ENCODE data around the gene SKAP1.

Gene SKAP1

DNA sequence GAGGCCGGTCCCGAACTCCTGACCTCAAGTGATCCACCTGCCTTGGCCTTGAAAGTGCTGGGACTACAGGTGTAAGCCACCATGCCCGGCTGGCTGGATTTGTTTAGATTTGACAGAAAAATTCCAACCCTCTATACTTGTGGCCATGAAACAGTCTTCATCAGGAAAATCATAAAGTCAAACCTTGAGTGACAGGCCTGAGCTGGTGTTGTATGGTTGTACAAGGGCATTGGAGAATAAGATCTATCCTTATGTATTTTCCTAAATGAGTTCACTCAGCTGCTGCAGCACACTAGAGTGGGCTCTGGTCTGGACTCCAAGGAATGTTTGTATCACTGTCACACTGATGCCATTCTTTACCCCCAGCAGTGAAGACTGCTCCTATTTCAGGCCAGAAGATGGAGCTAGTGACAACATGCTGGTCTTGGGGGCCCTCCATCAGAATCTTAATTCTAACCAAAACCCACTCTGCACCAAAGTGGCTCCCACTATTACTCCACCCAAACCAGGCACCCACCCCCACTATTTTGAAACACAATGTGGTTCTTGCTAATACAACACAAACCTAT is 295.0 kb downstream of the SKAP1 start:
- DNase-seq, result peak; percentile 19 to 47

DNA sequence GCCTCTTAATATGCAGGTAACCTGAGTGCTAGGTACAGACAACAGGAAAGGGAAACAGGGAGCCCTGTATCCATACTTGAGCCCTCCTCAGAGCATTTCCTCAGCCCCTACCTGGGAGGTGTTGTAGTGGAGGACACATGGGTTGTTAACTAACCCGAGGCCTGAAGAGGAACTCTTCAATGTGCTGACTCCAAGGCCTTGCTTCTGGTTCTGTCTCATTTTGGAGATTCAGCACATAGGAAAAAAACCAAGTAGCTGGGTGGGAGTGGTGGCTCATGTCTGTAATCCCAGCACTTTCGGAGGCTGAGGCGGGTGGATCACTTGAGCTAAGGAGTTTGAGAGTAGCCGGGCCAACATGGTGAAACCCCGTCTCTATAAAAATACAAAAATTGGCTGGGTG is 297.6 kb downstream of the SKAP1 start:
- no peak for DNase-seq

- peak; percentile 59 to 86 for DNase-seq
Observed at GRCh38 chr17:48131216-48131824, 298.7 kb downstream of the SKAP1 start.

DNA sequence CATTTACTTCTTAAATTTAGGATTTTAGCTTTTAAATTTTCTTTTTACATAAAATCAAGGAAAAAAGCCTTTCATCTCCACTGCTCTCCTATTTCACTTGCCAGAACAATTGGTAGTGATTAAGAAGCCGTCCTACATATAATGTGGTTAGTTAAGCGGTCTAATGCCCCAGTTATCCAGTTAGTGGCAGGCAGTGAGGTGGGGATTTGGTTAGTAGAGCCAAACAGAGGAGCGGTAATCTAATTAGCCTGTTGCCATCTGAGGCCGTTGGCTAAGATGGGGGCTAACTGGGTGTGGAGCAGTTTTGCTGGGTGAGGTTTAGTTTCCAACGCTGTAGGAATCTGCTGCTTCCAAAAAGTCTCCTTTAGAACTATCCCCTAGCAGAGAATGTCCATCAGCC is 300.0 kb downstream of the SKAP1 start:
- DNase-seq, result no peak

DNA sequence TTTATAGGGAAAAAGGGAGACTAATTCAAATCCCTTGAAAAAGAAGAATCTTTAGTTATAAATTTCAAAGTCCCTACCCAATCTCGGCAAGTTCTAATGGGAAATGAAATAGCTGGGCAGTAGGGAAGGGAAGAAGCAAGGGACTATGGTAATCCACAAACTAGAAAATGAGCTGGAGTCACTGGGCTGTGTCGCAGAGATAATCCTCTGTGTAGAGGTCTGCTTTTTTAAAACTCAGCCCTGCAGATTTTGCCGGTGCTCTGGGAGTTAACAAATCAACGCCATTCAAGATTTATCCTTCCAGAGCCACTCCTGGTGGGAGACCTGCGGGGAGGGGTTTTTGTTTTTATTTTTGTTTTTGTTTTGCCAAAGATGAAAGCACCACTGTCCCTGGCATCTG is 301.6 kb downstream of the SKAP1 start:
- DNase-seq, result no peak

DNA sequence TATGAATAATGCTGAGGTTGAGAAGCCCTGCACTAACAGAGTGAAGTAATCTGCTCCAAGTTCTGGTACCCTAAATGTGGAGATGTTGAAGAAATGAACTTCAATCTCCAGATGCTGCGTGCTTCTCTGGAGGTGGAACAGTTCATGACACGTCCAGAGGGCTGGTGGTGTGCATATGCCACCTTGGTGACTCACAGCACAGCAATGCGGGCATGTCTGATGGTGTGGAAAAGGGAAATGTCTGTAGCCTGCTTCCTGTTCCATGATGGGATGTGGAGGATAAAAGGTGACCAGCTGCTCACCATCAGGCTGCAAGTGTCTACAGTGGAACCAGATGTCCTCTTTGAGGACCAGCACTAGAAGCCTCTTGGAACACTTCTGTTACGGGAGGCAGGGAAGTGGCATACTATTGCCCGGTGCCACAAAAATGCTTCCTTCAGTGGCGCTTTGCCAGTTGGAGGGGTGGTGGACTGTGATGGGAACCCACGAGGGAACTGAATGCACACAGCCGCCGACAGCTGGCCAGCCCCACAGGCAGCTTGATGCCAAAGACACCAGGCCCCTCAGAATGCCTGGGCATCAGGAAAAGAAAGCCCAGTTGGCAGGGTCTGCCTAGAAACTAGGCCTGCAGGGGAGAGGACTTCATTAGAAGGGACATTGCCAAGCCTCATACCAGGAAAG is 302.5 kb downstream of the SKAP1 start:
- DNase-seq, result no peak

GRCh38 chr17:48126532-48126850 is 303.5 kb downstream of the SKAP1 start:
- DNase-seq, result no peak

DNA sequence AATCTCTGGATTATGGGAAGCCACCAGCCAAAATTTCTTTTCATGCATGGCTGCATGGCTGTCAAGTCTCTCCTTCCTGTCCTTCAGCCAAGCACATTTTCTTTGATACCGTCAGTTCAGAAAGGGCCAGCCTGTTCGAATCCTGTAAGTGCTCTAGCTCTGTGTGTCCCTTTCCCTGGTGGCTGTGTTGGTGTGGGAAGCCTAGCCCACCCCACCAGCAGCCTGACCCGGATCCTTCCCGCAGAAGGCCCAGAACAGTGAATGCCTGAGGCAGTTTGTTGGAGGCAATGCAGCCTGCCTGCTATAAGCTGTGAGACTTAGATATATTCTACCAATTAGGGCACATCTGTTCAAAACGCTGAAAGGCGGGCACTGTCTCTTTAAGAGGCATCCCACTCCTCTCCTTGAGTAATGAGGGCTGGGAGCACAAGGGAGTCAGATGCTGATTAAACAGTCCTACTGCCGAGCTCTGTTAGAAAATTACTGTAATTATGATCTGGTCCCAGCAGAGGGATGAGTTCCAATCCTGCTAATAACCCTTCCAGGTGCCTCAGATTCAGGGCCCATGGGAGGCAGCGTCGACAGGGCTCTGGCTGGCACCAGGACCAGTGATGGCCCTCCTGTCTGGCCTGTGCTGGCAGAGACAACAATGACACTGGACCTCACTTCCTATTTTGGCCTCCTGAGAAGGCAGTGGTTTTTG is 304.0 kb downstream of the SKAP1 start:
- no peak for DNase-seq

DNA sequence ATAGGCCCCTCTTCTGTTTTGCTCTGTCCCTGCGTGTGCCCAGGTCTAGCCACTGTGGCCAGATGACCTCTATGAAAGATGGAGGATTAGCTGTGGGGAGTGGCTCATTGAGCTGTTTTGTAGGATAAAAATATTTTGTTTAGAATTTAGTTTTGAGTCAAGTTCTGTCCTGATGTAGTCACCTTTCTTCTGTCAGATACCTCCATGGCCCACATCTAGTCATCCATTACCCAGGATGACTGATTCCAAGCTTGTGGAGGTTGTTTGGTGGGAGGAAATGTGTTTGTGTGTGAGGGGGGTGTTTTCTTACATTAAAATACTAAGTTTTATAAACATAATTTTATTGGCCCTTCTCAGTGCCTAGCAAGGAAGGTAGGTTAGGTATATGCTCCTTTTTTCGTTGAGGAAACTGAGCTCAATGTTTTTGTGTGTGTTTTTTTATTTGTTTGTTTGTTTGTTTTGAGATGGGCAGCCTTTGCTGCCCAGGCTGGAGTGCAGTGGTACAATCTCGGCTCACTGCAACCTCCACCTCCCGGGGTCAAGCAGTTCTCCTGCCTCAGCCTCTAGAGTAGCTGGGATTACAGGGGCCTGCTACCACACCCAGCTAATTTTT is 306.1 kb downstream of the SKAP1 start:
- no peak for DNase-seq

- DNase-seq, result no peak
Observed at GRCh38 chr17:48123111-48123510, 306.9 kb downstream of the SKAP1 start.

DNA sequence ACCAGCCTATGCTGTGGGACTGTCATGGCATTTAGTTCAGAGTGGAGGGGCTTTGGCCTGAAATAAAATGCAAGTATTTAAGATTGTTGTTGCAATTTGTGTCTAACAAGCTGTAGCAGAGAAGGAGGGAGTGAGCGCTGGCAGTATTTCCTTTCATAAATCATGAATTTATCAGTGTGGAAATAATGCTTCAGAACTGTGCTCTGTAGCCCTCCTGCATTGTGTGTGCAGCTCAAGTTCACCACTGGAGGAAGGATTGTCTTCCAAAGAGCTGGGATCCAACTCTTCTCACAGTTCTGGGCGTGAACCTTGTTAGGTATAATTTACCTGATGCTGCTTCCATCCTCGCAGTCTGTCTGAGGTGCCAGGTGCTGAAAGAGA is 307.4 kb downstream of the SKAP1 start:
- no peak for DNase-seq

DNA sequence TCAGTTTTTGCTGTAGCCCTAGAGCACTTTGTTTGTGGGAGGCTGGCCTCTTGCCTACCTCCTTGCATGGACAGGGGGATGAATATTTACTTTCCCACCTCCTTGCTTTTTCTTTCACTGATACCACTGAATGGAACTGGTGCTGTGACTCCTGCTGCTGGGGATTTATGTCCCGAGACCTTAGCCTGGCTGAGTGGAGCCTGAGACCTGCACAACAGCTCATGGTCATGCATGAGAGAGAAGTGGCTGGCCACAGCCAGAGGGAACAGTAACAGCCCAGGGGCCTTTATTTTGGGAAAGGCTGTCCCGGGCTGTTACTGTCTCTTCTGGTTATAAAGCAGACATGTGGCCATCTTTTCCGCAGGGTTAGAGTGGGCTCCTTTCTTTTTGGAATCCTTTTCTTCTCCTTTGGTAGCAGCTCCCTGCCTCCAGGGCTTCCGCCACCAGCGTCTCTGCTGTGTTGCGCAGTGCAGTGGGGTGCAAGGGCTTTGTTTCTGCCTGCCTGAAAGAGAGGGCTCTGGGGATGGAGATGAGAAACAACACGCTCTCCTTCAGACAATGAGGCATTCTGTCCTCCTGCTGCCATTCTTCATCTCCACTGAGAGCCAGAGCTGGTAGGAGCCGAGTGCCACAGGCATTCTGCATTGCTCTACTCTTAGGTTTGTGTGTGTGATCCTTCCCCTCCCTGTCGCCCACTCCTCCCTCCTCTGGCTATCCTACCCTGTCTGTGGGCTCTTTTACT is 307.9 kb downstream of the SKAP1 start:
- no peak for DNase-seq

DNA sequence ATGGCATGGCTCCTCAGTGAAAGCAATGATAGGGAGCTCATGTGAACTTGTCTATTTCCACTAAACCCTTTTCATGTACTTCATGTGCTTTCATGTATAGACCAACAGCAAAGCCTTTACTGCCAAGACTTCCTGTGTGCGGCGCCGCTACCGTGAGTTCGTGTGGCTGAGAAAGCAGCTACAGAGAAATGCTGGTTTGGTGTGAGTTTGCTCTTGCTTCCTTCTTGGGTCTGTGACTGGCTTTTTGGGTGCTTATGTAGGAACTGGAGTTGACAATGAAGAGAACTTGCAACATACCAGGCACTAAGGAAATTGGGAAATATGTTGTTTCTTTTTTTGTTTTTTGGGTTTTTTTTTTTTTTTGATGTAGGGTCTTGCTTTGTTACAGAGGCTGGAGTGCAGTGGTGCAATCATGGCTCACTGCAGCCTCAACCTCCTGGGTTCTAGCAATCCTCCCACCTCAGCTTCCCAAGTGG is 316.8 kb downstream of the SKAP1 start:
- peak; percentile 93 to 94 for DNase-seq

DNA sequence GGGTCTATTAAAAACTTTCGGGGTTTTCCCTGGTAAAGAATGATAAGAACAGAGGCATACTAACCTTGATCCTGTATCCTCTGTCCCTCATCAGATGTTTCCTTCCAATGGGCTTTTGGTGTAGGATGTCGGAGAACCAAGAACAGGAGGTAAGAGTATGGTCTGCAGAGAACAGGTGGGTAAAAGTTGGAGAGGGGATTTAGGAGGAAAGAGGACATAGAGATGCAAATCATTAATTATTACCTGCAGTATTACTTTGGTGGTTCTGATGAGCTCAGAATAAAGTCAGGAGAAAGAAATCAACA is 318.1 kb downstream of the SKAP1 start:
- no peak for DNase-seq

DNA sequence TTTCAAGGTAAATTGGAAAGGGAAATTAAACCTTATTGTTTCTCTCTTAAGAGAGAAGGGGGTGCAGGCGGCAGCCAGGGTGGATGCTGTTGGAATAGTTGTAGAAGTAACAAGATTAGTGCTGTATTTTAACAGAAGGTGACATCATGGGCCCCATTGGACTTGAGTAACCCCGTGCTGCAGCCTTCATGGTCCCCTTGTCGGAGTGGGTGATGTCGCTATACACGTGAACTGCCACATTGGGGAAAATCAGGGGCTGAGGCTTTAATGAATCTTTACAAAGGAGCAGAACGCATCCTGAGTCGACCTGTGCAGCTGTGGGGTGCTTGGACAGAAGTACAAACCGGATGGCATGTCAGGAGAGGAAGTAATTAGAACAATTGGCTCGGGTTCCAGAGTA is 319.3 kb downstream of the SKAP1 start:
- no peak for DNase-seq

GRCh38 chr17:48107137-48108055 is 322.6 kb downstream of the SKAP1 start, which contains the start of gene SNX11:
SNX11 (plus strand) TSS chr17:48107766; CDS start chr17:48112044, 4,278 bp downstream.
- peak; percentile 94 for DNase-seq

DNA sequence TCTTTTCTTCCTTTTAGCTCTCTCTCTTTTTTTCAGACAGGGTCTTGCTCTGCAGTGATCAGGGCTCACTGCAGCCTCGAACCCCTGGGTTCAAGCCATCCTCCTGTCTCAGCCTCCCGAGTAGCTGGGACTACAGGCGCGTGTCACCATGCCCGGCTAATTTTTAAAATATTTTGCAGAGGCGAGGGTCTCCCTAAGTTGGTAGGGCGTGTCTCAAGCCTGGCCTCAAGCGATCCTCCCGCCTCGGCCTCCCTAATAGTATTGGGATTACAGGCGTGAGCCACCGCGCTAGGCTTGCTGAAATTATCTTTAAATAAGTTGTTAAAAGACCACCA is 323.2 kb downstream of the SKAP1 start:
- no peak for DNase-seq

- DNase-seq, result no peak
Observed at GRCh38 chr17:48104440-48104839, 325.6 kb downstream of the SKAP1 start.

GRCh38 chr17:48102798-48103715 is 327.0 kb downstream of the SKAP1 start:
- peak; percentile 56 to 72 for DNase-seq

DNA sequence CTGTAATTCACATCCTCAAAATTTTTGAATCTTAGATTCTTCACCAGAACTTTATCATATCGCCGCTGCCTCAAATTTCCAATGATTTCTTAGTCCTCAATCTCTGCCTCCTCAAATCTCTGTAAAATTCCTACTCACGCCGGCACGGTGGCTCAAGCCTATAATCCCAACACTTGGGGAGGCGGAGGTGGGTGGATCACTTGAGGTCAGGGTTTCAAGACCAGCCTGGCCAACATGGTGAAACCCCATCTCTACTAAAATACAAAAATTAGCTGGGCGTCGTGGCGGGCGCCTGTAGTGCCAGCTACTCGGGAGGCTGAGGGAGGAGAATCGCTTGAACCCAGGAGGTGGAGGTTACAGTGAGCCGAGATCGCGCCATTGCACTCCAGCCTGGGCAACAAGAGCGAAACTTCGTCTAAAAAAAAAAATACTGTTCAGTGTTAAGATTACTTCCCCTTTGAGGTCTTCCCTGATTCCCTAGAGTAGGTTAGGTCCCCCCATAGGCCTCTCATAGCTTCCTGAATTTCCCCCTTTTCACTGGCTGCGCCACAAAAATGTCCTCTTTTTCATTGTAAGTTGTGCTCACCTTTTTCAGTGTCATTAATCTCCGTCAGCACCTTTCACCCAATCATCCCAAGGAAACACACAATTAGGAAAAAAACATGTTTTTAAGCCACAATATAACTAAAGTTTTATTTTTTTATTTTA is 327.8 kb downstream of the SKAP1 start:
- peak; percentile 42 to 50 for DNase-seq
